GM19351 (cell line): Measurements from ENCODE around the gene ZNF101.
A peak's percentile ranks its signal among the peaks of the same experiment; 100 is the strongest.

ENCODE experiments used
- ATAC-seq: cut with Tn5 transposase; IDR thresholded peaks from one replicate; pipeline ENCODE4 v1.9.1; 2021; ENCODE audit warnings: mild to moderate bottlenecking, moderate library complexity; ENCODE audit not compliant: unreplicated experiment

The ZNF101 gene

GRCh38 chr19:19668230-19669012, at the start of gene ZNF101:
ZNF101 (plus strand) TSS chr19:19668839; CDS start chr19:19668964, 125 bp downstream.
- ATAC-seq = peak; percentile 70

GRCh38 chr19:19619181-19619848, 49.3 kb upstream of the ZNF101 start:
- ATAC-seq = no peak

DNA sequence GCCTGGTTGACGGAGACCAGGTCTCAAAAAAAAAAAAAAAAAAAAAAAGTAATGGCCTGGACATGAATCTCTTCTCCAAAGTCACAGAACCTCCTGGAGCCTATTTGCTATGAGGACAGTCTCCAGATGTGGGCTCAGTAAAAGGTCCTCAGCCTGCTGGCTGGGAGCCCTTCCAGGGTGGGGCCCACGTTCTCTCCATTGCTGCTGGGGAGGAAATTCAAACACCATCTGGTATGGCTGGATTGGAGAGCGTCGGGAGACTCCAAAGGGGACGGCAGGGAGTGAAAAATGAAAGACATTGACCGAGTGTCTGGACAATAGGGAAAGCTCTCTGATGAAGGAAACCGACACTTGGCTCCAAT, 48.8 kb upstream of the ZNF101 start:
- no peak for ATAC-seq

- ATAC-seq = no peak
Measured at GRCh38 chr19:19623383-19623782, 45.3 kb upstream of the ZNF101 start.

- no peak for ATAC-seq
Measured at GRCh38 chr19:19624032-19624570, 44.5 kb upstream of the ZNF101 start.

DNA sequence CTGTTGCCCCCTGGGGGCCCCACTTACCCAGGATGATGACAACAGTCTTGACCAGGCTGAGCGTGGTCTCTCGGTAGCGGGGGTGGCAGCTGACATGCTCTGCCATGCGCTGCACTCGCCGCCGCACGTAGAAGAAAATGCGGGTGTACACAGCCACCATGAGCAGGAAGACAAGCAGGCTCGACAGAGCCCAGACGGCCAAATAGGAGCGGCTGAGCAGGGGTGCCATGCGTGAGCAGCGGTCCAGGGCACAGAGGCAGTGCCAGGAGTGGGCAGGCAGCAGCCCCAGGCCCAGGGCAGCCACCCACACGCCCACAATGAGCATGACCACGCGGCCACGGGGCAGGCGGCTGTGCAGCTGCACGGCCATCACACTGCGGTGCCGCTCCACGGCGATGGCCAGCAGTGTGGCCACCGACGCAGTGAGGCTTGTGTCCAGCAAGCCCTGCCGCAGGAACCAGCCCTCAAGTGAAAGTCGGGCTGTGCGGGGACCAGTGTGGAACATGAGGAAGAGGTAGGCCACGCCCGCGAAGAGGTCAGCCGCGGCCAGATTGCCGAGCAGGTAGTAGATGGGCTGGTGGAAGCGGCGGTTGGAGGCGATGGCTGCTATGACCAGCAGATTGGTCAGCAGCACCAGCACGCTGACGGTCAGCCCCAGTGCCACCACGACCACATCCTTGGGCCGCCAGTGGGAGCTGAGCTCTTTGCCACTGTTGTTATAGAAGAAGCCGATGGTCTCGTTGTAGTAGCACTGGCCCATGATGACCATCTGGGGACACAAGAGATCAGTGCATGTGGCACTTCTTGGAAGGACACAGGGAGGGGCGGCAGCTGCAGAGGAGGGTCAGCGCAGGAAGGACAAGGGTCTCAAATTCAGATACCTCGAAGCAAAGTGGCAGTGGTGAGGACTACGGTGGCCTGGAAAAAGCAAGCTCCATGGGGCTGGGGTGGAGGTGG, 41.8 kb upstream of the ZNF101 start:
- ATAC-seq = no peak

GRCh38 chr19:19627621-19628500, 40.8 kb upstream of the ZNF101 start, which contains the start of gene LPAR2:
LPAR2 (minus strand) TSS chr19:19628220; CDS start chr19:19627275, 945 bp downstream.
- ATAC-seq = peak; percentile 68

DNA sequence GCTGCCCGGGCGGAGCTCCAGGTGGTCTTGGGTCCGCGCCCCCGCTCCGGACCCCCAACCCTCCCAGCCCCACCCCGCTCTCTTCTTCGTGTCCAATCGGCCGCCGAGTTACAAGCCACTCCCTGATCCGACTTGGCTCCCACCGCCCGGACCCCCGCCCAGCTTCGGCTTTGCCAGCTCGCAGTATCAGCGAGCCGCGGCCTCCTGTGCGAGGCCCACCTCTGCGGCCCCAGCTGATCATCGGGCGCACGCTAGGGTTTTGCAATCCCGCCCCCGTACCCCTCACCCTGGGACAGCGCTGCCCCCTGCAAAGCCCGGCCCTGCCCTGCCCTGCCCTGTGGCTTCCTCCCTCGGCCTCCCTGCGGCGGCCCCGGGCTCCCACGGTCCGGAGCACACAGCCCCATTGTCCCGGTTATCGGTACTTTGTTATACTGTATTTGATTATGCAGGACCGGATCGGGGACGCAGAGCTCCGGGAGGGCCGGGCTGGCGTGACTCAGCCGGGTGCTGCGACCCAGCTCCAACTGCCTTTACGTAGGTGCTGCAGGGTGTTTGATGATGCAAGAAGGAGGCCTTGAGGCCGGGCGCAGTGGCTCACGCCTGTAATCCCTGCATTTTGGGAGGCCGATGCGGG, 40.0 kb upstream of the ZNF101 start:
- peak; percentile 29 for ATAC-seq

DNA sequence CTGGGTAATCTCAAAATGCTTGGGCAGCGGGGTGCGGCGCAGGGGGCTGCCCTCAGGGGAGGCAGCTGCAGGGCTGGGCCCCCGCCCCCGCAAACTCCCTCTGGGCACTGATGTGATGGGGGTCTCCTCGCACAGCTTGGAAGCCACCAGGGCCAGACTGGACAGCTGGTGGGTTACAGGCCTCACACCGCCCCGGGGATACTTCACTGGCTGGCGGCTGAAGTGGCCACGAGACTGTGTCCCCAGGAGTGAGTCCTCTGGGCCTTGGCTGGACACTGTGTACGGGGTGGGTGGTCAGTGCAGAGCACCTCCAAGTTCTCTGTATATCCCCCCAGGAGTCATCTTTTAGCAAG, 38.6 kb upstream of the ZNF101 start:
- ATAC-seq = no peak

DNA sequence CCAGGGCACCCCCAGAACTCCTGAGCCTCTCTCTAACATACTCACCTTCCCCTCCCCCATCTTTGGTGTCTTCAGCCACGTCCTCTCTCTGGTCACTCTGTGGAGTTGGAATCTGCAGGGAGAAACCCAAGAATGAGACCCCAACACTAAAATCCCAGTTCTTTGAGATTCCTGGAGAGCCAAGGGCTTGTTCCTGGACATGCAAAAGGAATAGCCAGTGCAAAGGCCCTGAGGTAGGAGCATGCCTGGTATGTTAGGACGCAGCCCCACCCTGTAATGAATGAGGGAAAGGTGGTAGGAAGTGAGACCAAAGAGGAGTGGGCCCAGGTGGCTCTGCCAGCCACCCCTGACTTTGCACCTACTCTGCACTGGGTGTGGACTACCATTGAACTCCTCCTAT, 38.2 kb upstream of the ZNF101 start:
- no peak for ATAC-seq

DNA sequence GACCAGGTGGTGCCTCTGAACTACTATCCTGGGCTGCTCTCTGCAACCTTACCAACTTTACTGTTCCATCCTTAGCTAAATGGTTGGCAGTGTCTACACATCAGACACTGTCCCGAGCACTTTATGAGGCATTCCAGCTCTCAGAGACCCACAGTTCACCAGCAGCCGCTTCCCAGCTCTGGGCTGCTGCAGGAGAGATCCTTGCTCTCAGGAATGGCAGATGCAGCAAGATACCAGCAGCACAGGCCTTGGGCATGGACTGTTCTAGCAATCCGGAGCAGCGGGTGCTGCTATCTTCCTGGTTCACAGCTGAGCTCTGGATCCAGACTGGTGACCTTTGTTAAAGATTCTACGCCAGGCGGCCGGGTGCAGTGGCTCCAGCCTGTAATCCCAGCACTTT, 37.3 kb upstream of the ZNF101 start:
- no peak for ATAC-seq

DNA sequence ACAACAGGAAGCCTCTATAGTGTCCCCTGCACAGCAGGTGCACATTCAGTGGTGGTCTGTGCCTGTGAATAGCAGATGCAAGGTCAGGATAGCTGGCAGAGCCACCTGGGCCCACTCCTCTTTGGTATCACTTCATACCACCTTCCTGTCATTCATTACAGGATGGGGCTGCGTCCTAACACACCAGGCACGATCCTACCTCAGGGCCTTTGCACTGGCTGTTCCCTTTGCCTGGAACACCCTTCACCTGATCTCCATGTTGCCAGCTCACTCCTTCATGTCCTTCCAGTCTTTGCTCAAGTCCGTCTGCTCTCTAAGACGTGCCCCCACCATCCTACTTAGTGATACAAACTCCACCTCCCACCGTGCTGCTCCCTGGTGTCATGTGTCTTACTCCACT, 36.0 kb upstream of the ZNF101 start:
- ATAC-seq = no peak

GRCh38 chr19:19633711-19634515, 34.7 kb upstream of the ZNF101 start:
- no peak for ATAC-seq

DNA sequence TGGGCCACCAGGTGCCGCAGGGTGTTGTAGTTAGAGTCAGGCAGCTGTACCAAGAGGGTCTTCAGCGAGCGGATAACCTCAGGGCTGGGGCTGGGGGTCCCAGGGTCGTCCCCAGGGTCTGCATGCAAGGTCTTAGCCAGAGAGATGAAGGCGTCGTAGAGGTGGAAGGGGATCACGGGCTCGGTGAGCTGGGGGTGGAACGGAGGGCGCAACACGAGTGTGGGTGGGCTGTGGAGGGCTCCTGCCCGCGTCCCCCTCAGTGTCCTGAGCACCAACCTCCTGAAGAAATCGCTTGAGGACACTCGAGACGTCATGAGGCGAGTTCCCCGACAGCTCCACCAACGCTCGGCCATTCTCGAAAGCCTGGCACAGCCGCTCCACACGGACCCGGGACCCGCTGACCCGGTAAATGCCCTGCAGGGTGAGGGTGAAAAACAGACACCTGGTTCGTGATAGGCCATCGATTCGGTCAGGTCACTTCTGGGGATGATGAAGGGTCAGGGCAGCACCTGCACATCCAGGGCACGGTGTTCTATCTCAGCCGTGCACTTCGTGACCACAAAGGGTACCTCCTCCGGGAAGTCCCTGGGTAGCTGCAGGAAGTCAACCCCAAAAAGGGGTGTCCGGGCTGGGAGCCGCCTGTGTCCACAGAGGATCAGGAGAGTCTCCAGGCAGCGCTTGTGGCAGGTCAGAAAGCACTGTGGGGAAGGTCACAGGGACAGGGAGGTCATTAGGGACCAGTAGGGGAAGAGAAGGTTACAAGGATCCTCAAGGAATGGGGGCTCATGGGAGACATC, 33.9 kb upstream of the ZNF101 start:
- ATAC-seq = no peak

DNA sequence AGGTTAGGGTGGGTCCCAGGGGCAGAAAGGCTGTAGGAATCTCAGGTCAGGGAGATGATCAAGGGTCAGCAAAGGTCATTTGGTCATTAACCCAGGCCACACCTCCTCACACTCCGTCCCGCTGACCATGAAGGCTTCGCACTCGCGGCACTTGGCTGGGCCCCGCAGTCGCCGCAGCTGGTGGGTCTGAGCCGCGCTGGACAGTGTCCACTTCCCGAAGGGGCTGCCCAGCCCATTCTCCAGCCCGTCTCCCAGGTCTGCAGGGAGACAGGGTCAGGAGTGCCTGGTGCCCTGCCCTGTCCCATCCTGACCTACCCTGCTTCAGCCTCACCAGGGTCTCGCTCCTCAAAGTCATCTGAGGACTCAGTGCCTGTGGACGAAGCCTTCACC, 33.3 kb upstream of the ZNF101 start:
- ATAC-seq = no peak

DNA sequence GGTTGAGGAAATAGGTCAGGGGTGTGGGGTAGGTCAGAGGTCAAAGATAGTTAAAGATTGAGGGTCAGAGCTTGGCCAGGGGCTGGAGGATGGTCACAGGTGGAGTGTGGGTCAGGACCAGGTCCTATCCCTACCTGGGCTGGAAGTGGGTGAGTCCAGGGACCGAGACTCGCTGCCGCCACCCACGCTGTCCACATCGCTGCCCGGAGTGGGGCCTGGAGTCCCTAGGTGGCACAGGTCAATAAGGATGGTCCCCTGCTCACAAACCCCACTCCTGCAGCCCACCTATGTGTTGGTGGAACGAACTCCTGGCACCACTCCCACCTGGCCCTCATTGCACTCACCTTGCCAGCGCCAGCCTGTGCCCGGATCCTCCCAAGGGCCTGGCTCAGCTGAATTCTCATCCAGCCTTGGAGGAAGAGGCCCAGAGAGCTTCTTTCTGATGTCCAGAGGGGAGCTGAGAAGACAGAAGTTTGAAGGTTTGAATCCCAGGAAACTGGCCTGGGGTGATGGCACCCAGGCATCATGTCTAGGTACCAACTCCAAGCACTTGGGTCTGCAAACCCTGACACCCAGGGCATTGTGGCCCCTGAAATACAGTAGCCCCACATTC, 32.0 kb upstream of the ZNF101 start:
- ATAC-seq = no peak

DNA sequence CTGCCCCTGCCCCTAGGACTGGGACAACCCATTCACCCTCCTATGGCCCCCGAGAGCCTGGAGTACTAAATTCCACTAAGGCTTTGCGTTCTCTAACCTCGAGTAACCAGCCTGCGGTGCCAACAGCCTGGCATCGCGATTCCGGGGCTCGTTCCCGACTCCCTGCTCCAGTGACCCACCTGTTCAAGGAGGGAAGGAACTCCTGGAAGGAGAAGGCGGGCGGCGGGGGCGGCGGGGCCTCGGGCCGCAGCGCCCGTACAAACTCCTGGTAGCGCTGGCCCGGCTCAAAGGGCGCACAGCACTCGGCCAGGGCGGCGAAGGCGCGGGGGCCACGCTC, 31.5 kb upstream of the ZNF101 start:
- no peak for ATAC-seq
